Measurements from ENCODE around the gene DCAF8L1.
"Not testable (repeated sequence)": the region's sequence is repeated elsewhere in the genome, so short reads cannot be mapped to it uniquely, and the experiment has no call there.

Gene DCAF8L1

GRCh38 chrX:27996132-27996531 lies 14.9 kb upstream of the DCAF8L1 start:
- TF ChIP-seq, protein P1, sequence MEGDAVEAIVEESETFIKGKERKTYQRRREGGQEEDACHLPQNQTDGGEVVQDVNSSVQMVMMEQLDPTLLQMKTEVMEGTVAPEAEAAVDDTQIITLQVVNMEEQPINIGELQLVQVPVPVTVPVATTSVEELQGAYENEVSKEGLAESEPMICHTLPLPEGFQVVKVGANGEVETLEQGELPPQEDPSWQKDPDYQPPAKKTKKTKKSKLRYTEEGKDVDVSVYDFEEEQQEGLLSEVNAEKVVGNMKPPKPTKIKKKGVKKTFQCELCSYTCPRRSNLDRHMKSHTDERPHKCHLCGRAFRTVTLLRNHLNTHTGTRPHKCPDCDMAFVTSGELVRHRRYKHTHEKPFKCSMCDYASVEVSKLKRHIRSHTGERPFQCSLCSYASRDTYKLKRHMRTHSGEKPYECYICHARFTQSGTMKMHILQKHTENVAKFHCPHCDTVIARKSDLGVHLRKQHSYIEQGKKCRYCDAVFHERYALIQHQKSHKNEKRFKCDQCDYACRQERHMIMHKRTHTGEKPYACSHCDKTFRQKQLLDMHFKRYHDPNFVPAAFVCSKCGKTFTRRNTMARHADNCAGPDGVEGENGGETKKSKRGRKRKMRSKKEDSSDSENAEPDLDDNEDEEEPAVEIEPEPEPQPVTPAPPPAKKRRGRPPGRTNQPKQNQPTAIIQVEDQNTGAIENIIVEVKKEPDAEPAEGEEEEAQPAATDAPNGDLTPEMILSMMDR (IDR thresholded peaks at IDR 0.05; ENCODE audit: insufficient read depth, low read depth, low read length, missing control alignments) = no peak
- no peak for DNase-seq (ENCODE audit: low read depth)
- no peak overlapping the region for H3K4me3 ChIP-seq (ENCODE audit: low read depth, low read length)

DNA sequence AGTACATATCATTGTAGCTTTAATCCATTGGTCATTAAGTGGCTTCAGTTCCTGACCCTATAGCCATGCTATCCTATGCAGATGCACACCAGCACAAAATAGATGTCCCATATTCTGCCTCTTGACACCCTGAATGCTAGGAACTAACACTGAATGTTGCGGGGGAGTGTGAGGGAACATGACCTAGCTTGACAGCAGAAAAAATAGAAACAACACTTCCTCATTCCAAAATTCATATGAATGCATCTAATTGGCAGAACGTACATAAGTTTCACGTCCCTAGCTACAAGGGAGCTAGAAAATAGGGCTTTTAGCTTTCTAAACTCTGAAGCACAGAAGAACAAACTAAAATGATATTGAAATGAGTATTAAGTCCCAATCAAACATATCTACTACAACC lies 14.4 kb upstream of the DCAF8L1 start:
- DNase-seq (ENCODE audit: low read depth) = no peak
- TF ChIP-seq, protein P1 (IDR thresholded peaks at IDR 0.05; ENCODE audit: insufficient read depth, low read depth, low read length, missing control alignments) = no peak
- no peak overlapping the region for H3K4me3 ChIP-seq (ENCODE audit: low read depth, low read length)

GRCh38 chrX:27987862-27988646 lies 6.8 kb upstream of the DCAF8L1 start:
- DNase-seq (ENCODE audit: low read depth) = no peak
- no peak overlapping the region for H3K4me3 ChIP-seq (ENCODE audit: low read depth, low read length)
- TF ChIP-seq, protein P1 (IDR thresholded peaks at IDR 0.05; ENCODE audit: insufficient read depth, low read depth, low read length, missing control alignments) = no peak

DNA sequence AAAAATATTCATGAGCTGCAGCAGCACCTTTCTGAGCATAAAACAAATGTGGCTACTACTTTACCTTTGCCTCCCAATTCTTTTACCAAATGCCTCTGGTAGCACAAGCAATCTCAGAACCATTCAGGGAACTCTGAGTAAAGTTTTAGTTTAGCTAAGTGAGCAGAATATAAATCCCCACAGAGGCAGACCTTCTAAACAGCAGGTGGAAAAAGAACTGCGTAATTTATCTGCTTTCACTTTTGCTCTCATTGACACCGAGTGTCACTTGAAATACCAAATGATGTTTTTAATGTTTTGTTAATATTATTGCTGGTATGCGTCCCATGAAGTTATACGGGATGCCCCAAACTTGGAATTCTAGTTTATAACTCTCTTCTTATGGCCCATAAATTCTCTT lies 4.3 kb downstream of the DCAF8L1 start:
- DNase-seq (ENCODE audit: low read depth); H3K4me3 ChIP-seq (ENCODE audit: low read depth, low read length): not testable (repeated sequence)

GRCh38 chrX:27976284-27976683 lies 5.0 kb downstream of the DCAF8L1 start:
- TF ChIP-seq, protein P1 (IDR thresholded peaks at IDR 0.05; ENCODE audit: insufficient read depth, low read depth, low read length, missing control alignments) = no peak
- DNase-seq (ENCODE audit: low read depth) = no peak
- H3K4me3 ChIP-seq (ENCODE audit: low read depth, low read length) = no peak overlapping the region

DNA sequence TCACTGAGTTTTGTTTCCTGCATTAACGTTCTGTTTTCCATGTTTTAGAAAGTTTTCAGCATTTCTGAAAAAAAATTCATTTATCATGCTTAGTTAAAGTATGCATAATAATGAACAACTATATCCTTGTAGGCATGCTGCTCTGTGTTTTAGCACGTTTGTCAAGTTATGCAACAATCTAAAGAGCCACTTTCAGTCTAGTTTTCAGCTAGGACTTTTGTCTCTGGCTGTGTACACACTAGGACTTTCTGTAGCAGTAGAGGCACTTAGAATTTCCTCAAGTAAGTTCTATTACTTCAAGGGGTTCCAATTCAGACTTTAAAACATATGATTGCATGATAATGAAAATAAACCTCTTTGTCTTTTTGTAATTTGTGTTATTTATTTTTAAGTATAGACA lies 12.4 kb downstream of the DCAF8L1 start:
- TF ChIP-seq, protein P1 (IDR thresholded peaks at IDR 0.05; ENCODE audit: insufficient read depth, low read depth, low read length, missing control alignments) = no peak
- DNase-seq (ENCODE audit: low read depth) = no peak

GRCh38 chrX:27968352-27968751 lies 12.9 kb downstream of the DCAF8L1 start:
- H3K4me3 ChIP-seq (ENCODE audit: low read depth, low read length) = no peak overlapping the region
- TF ChIP-seq, protein P1 (IDR thresholded peaks at IDR 0.05; ENCODE audit: insufficient read depth, low read depth, low read length, missing control alignments) = no peak
- no peak for DNase-seq (ENCODE audit: low read depth)

More for the DNA sequence above, 12.4 kb downstream of the DCAF8L1 start:
- no peak overlapping the region for H3K4me3 ChIP-seq (ENCODE audit: low read depth, low read length)
